Measurements from ENCODE around the gene PAX7. TPM values are rescaled to one million over a fixed set of nuclear protein-coding genes. Genes with fewer than 3 reads are reported as not detected.

Gene PAX7
- polyA plus RNA-seq, 2 of the 4 experiments (the other 2 are of a cell fraction) = 0.23 to 0.48 TPM

- TF ChIP-seq ESRRA (IDR thresholded peaks at IDR 0.05; ENCODE audit: borderline replicate concordance, low read length) (no peak), FOXS1 (CRISPR knock-in tag; IDR thresholded peaks at IDR 0.05) (no peak), MYC (IDR thresholded peaks at IDR 0.05; ENCODE audit: borderline replicate concordance, low read length) (no peak), REST (IDR thresholded peaks at IDR 0.05) (no peak)
- ChIA-PET POLR2A (no interaction called here), CTCF (no interaction called here)
- 71% methylated on average over 5 of the region's 5 CpGs for WGBS (ENCODE audit: missing lambda C conversion rate)
- DNase-seq (ENCODE audit: low read depth in 1 of 2, low spot score in 1 of 2) (no peak), FAIRE-seq (no peak), ATAC-seq (no peak)
- no peak overlapping the region for H3K27ac ChIP-seq
- no peaks in the 10 kb centered on the region for H3K4me1 ChIP-seq
- H3K9me3 ChIP-seq = no peaks in the 10 kb centered on the region
- no peak overlapping the region for H3K4me2 ChIP-seq
- H3K4me3 ChIP-seq = no peak overlapping the region
These were observed 81.6 kb downstream of the PAX7 start for GRCh38 chr1:18712252-18712600.

GRCh38 chr1:18714404-18715175, 83.9 kb downstream of the PAX7 start:
- H3K4me1 ChIP-seq = peaks cover 4% of the 10 kb centered on the region
- POLR2A ChIA-PET = no interaction called here
- WGBS (ENCODE audit: missing lambda C conversion rate) = 63% methylated on average over 11 of the region's 12 CpGs
- ATAC-seq (no peak), FAIRE-seq (no peak), DNase-seq (ENCODE audit: low read depth in 1 of 2, low spot score in 1 of 2) (no peak)
- CTCF ChIA-PET = interaction anchor here (1.0 kb wide), 1 partner anchor 19 kb away, joined by 3 read pairs; no protein-coding TSS in a partner anchor
- TF ChIP-seq HES2 (IDR thresholded peaks at IDR 0.05) = no peak
- TF ChIP-seq BHLHE40 (IDR thresholded peaks at IDR 0.05; ENCODE audit: low read depth, low read length) = no peak
- TF ChIP-seq ELK1 (IDR thresholded peaks at IDR 0.05; ENCODE audit: low read depth, low read length) = no peak
- TF ChIP-seq CEBPB (IDR thresholded peaks at IDR 0.05) = no peak
- no peak for TF ChIP-seq TFCP2L1 (CRISPR knock-in tag; IDR thresholded peaks at IDR 0.05)
- TF ChIP-seq CBX2 (IDR thresholded peaks at IDR 0.05; ENCODE audit: borderline replicate concordance, low read depth) = no peak
- no peak for TF ChIP-seq E2F6 (IDR thresholded peaks at IDR 0.05; ENCODE audit: borderline replicate concordance, low read depth)
- TF ChIP-seq TP53 (CRISPR knock-in tag; IDR thresholded peaks at IDR 0.05) = no peak
- no peak for TF ChIP-seq NR3C1 (IDR thresholded peaks at IDR 0.05)
- no peak for TF ChIP-seq HDAC2 (IDR thresholded peaks at IDR 0.05)
- TF ChIP-seq CHD4 (IDR thresholded peaks at IDR 0.05; ENCODE audit: borderline replicate concordance) = no peak
- no peak overlapping the region for H3K4me2 ChIP-seq
- no peaks in the 10 kb centered on the region for H3K9me3 ChIP-seq
- H3K27ac ChIP-seq = no peak overlapping the region
- H3K4me3 ChIP-seq = no peak overlapping the region

- H3K4me2 ChIP-seq = no peak overlapping the region
- FAIRE-seq = no peak
- H3K4me3 ChIP-seq = no peak overlapping the region
- DNase-seq (ENCODE audit: low read depth in 1 of 2, low spot score in 1 of 2) = no peak
- no peak overlapping the region for H3K27ac ChIP-seq
- no peak for ATAC-seq
- peaks cover 14% of the 10 kb centered on the region for H3K4me1 ChIP-seq
- H3K9me3 ChIP-seq = no peaks in the 10 kb centered on the region
- POLR2A ChIA-PET = no interaction called here
- 81% methylated on average over 14 of the region's 15 CpGs for WGBS (ENCODE audit: missing lambda C conversion rate)
- CTCF ChIA-PET = no interaction called here
- TF ChIP-seq USF2 (IDR thresholded peaks at IDR 0.05) (no peak), PBX3 (IDR thresholded peaks at IDR 0.05) (no peak), HES2 (IDR thresholded peaks at IDR 0.05) (no peak), POLR2A (IDR thresholded peaks at IDR 0.05; ENCODE audit: low read length) (no peak), SREBF2 (IDR thresholded peaks at IDR 0.05) (no peak), EHMT2 (IDR thresholded peaks at IDR 0.05; ENCODE audit: low read depth) (no peak), ZFP36 (IDR thresholded peaks at IDR 0.05; ENCODE audit: borderline replicate concordance, partially characterized antibody) (no peak), EHF (CRISPR knock-in tag; IDR thresholded peaks at IDR 0.05) (no peak), GATA3 (IDR thresholded peaks at IDR 0.05; ENCODE audit: borderline replicate concordance) (no peak), RCOR1 (IDR thresholded peaks at IDR 0.05; ENCODE audit: low read depth, low read length) (no peak)
These were observed 85.6 kb downstream of the PAX7 start for GRCh38 chr1:18716112-18716784.
